Measurements from ENCODE around the gene EML4. TPM values are rescaled to one million over a fixed set of nuclear protein-coding genes. Genes with fewer than 3 reads are reported as not detected.
A peak's percentile ranks its signal among the peaks of the same experiment; 100 is the strongest.

Gene EML4
- total and polyA plus RNA-seq, 2 of the 13 experiments (the other 11 are each of a cell fraction or from before 2014, with no cell fraction given): 243 to 476 TPM

DNA sequence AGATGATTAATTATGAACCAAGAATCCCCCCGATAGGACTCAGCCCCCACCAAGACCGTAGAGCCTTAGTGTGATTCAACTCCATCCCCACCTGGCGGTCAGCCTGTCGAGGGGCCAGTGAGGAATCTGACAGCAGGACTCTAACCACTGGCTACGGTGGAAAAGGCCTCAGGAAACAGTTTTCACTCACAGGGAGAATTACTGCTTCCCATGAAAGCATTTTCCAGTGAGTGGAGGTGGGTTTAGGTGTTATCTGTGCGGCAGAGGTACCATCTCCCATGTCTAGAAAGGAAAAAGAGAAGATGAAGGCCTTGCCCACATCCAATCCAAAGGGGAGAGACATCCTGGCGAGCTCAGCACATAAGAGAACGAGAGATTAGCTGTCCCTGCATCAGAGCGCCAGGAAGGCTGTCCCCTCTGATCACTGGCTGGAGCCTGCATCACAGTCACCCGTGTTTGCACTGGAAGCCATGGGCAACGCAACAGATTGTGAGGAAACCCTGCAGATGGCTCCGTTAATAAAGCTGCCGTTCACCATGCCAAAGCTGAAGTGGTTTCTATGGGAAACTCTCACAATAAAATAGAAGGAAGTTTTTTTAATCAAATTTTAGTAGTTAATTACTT lies 169.5 kb downstream of the EML4 start (continued):
- TF ChIP-seq, protein P1, sequence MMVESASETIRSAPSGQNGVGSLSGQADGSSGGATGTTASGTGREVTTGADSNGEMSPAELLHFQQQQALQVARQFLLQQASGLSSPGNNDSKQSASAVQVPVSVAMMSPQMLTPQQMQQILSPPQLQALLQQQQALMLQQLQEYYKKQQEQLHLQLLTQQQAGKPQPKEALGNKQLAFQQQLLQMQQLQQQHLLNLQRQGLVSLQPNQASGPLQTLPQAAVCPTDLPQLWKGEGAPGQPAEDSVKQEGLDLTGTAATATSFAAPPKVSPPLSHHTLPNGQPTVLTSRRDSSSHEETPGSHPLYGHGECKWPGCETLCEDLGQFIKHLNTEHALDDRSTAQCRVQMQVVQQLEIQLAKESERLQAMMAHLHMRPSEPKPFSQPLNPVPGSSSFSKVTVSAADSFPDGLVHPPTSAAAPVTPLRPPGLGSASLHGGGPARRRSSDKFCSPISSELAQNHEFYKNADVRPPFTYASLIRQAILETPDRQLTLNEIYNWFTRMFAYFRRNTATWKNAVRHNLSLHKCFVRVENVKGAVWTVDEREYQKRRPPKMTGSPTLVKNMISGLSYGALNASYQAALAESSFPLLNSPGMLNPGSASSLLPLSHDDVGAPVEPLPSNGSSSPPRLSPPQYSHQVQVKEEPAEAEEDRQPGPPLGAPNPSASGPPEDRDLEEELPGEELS (CRISPR knock-in tag; IDR thresholded peaks at IDR 0.05): 0 out of 2 replicates have a peak, but pooled peaks have one; percentile 14
- TF ChIP-seq, protein P2, sequence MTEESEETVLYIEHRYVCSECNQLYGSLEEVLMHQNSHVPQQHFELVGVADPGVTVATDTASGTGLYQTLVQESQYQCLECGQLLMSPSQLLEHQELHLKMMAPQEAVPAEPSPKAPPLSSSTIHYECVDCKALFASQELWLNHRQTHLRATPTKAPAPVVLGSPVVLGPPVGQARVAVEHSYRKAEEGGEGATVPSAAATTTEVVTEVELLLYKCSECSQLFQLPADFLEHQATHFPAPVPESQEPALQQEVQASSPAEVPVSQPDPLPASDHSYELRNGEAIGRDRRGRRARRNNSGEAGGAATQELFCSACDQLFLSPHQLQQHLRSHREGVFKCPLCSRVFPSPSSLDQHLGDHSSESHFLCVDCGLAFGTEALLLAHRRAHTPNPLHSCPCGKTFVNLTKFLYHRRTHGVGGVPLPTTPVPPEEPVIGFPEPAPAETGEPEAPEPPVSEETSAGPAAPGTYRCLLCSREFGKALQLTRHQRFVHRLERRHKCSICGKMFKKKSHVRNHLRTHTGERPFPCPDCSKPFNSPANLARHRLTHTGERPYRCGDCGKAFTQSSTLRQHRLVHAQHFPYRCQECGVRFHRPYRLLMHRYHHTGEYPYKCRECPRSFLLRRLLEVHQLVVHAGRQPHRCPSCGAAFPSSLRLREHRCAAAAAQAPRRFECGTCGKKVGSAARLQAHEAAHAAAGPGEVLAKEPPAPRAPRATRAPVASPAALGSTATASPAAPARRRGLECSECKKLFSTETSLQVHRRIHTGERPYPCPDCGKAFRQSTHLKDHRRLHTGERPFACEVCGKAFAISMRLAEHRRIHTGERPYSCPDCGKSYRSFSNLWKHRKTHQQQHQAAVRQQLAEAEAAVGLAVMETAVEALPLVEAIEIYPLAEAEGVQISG (CRISPR knock-in tag; IDR thresholded peaks at IDR 0.05): 0 out of 2 replicates have a peak, but pooled peaks have one; percentile 11
- no peak for TF ChIP-seq NR2F6 (IDR thresholded peaks at IDR 0.05)
- no peak for TF ChIP-seq NR2F6 (CRISPR knock-in tag; IDR thresholded peaks at IDR 0.05)
- TF ChIP-seq, protein P3, sequence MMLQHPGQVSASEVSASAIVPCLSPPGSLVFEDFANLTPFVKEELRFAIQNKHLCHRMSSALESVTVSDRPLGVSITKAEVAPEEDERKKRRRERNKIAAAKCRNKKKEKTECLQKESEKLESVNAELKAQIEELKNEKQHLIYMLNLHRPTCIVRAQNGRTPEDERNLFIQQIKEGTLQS (CRISPR knock-in tag; IDR thresholded peaks at IDR 0.05): no peak
- TF ChIP-seq FOXM1 (CRISPR knock-in tag; IDR thresholded peaks at IDR 0.05): no peak
- no peak for TF ChIP-seq FOXO1 (CRISPR knock-in tag; IDR thresholded peaks at IDR 0.05)
- peak; percentile 15; the same call in 1 of the 2 replicates for TF ChIP-seq REPIN1 (CRISPR knock-in tag; IDR thresholded peaks at IDR 0.05; ENCODE audit: borderline replicate concordance, low read depth)
- TF ChIP-seq PAF1 (CRISPR knock-in tag; IDR thresholded peaks at IDR 0.05): peak; percentile 74
- TF ChIP-seq RBM22 (optimal IDR thresholded peaks at IDR 0.05; ENCODE audit: low read length): peak; percentile 97
- peak; percentile 94 for TF ChIP-seq NCOA5 (CRISPR knock-in tag; IDR thresholded peaks at IDR 0.05)
- no peak for TF ChIP-seq ERF (CRISPR knock-in tag; IDR thresholded peaks at IDR 0.05)
- no peak for TF ChIP-seq MAFK (conservative IDR thresholded peaks at IDR 0.05 in 1 of 2, IDR thresholded peaks at IDR 0.05 in 1 of 2; ENCODE audit: low read length in 2 of 2)
- peak; percentile 13 for TF ChIP-seq ZEB1 (IDR thresholded peaks at IDR 0.05; ENCODE audit: insufficient replicate concordance, low read depth)
- TF ChIP-seq KDM4B (CRISPR knock-in tag; IDR thresholded peaks at IDR 0.05): no peak
- no peak for TF ChIP-seq ZNF292 (CRISPR knock-in tag; IDR thresholded peaks at IDR 0.05; ENCODE audit: borderline replicate concordance, low read depth)
- peak; percentile 67 for TF ChIP-seq ZFP90 (CRISPR knock-in tag; IDR thresholded peaks at IDR 0.05; ENCODE audit: borderline replicate concordance)
- 0 out of 2 replicates have a peak, but pooled peaks have one; percentile 10 for TF ChIP-seq ZNF556 (CRISPR knock-in tag; IDR thresholded peaks at IDR 0.05; ENCODE audit: borderline replicate concordance)
- no peak for TF ChIP-seq ZNF549 (CRISPR knock-in tag; IDR thresholded peaks at IDR 0.05)
- no peak for TF ChIP-seq NONO (IDR thresholded peaks at IDR 0.05)
- no peak for TF ChIP-seq NONO (CRISPR knock-in tag; conservative IDR thresholded peaks at IDR 0.05)
- peak; percentile 37; the same call in 1 of the 2 replicates for TF ChIP-seq ZKSCAN5 (CRISPR knock-in tag; IDR thresholded peaks at IDR 0.05)
- TF ChIP-seq EED (CRISPR knock-in tag; IDR thresholded peaks at IDR 0.05): no peak
- TF ChIP-seq ZC3H13 (CRISPR knock-in tag; IDR thresholded peaks at IDR 0.05): peak; percentile 98
- 0 out of 2 replicates have a peak, but pooled peaks have one; percentile 24 for TF ChIP-seq GFI1 (CRISPR knock-in tag; IDR thresholded peaks at IDR 0.05; ENCODE audit: borderline replicate concordance)
- TF ChIP-seq, protein P4, sequence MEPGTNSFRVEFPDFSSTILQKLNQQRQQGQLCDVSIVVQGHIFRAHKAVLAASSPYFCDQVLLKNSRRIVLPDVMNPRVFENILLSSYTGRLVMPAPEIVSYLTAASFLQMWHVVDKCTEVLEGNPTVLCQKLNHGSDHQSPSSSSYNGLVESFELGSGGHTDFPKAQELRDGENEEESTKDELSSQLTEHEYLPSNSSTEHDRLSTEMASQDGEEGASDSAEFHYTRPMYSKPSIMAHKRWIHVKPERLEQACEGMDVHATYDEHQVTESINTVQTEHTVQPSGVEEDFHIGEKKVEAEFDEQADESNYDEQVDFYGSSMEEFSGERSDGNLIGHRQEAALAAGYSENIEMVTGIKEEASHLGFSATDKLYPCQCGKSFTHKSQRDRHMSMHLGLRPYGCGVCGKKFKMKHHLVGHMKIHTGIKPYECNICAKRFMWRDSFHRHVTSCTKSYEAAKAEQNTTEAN (CRISPR knock-in tag; conservative IDR thresholded peaks at IDR 0.05): 0 out of 2 replicates have a peak, but pooled peaks have one; percentile 12

Measured in HepG2 (cell line).